Activated effector memory CD4-positive, alpha-beta T cell treated with Interleukin-2 at 50 U/mL for 16 hours (primary cell): ENCODE data around the gene NKIRAS2.
A peak's percentile ranks its signal among the peaks of the same experiment; 100 is the strongest.

ENCODE experiments used
- DNase-seq: peaks from one replicate; pipeline ENCODE4 v3.0.0-alpha.2; 2020

The NKIRAS2 gene

GRCh38 chr17:42059815-42060214 is 39.9 kb downstream of the NKIRAS2 start:
- DNase-seq: no peak

- no peak for DNase-seq
Measured at GRCh38 chr17:42060231-42060630, 40.3 kb downstream of the NKIRAS2 start.

- DNase-seq: no peak
Measured at GRCh38 chr17:42061646-42062487, 42.0 kb downstream of the NKIRAS2 start.

- DNase-seq: no peak
Measured at GRCh38 chr17:42062681-42063080, 42.8 kb downstream of the NKIRAS2 start.

GRCh38 chr17:42065201-42065600 is 45.3 kb downstream of the NKIRAS2 start:
- no peak for DNase-seq

- DNase-seq: peak; percentile 53
Measured at GRCh38 chr17:42067371-42068091, 47.6 kb downstream of the NKIRAS2 start.

- no peak for DNase-seq
Measured at GRCh38 chr17:42068979-42069378, 49.1 kb downstream of the NKIRAS2 start.

- DNase-seq: no peak
Measured at GRCh38 chr17:42071810-42072209, 51.9 kb downstream of the NKIRAS2 start.

GRCh38 chr17:42072323-42073187 is 52.7 kb downstream of the NKIRAS2 start:
- no peak for DNase-seq
